ENCODE measurements around the gene ARMH3. TPM values are rescaled to one million over a fixed set of nuclear protein-coding genes. Genes with fewer than 3 reads are reported as not detected.

The ARMH3 gene
- total and polyA plus RNA-seq, 3 donors from 2014 or later, result 20.2 to 23.7 (median 21.6) TPM

DNA sequence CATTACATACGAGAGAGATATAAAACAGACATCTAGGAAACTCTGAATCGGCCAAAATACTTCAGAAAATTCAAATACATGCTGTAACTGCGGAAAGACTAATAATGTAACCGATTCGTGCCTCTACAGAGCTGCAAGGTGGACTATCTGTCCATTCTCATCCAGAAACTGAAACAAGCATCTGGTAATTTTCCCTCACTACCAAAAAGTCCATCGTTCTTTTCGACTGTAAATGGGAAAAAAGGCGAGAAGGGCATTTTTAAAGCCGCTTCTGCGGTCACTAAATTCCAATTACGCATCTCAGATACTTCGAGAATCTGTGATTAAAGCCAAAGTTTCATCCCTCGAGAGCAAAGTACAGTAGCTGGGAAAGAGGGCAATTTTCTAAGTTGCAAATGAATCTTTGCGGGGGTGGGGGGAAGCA, 239.0 kb downstream of the ARMH3 start:
- Histone ChIP-seq H3K36me3 (ENCODE audit: low read depth, missing control alignments) (no peaks in the 10 kb centered on the region), H3K27ac (peak overlapping the region; percentile 92 to 98), H3K4me3 (peak overlapping the region; percentile 83 to 97), H3K27me3 (no peaks in the 10 kb centered on the region), H3K9me3 (no peaks in the 10 kb centered on the region), H3K4me1 (peaks cover 21% of the 10 kb centered on the region)
- TF ChIP-seq, protein P1, sequence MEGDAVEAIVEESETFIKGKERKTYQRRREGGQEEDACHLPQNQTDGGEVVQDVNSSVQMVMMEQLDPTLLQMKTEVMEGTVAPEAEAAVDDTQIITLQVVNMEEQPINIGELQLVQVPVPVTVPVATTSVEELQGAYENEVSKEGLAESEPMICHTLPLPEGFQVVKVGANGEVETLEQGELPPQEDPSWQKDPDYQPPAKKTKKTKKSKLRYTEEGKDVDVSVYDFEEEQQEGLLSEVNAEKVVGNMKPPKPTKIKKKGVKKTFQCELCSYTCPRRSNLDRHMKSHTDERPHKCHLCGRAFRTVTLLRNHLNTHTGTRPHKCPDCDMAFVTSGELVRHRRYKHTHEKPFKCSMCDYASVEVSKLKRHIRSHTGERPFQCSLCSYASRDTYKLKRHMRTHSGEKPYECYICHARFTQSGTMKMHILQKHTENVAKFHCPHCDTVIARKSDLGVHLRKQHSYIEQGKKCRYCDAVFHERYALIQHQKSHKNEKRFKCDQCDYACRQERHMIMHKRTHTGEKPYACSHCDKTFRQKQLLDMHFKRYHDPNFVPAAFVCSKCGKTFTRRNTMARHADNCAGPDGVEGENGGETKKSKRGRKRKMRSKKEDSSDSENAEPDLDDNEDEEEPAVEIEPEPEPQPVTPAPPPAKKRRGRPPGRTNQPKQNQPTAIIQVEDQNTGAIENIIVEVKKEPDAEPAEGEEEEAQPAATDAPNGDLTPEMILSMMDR (IDR thresholded peaks at IDR 0.05), result no peak
- TF ChIP-seq POLR2A (IDR thresholded peaks at IDR 0.05), result no peak
- intact Hi-C loops (cut with DNase I; ENCODE audit: low total_unique reads), result no loop called here
- DNase-seq, result no peak
- WGBS, 2 donors, result 0% methylated on average over 14 of the region's 14 CpGs

DNA sequence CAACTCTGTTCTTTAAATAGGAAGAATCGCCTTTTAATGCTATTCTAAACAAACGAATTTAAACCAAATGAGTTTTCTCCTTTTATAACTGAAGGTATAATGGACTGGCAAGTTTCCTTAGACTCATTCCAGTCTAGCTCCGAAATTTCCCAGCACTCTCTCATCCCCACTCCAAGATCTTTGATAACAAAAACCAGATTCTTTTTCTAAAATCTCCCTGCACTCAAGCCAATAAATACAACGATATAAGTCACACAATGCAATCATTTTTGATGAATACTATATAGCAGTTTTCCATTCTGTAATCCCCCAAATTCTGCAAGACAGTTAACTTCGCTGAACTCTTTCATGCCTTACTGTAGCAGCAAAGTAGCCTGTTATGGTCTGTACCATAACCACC, 239.6 kb downstream of the ARMH3 start:
- Histone ChIP-seq H3K36me3 (ENCODE audit: low read depth, missing control alignments) (no peaks in the 10 kb centered on the region), H3K4me3 (peak overlapping the region; percentile 83 to 97), H3K4me1 (peaks cover 21% of the 10 kb centered on the region), H3K27ac (peak overlapping the region in 1 of 2 donors; percentile 4), H3K27me3 (no peaks in the 10 kb centered on the region), H3K9me3 (no peaks in the 10 kb centered on the region)
- TF ChIP-seq, protein P1 (IDR thresholded peaks at IDR 0.05), result no peak
- TF ChIP-seq POLR2A (IDR thresholded peaks at IDR 0.05), result no peak
- intact Hi-C loops (cut with DNase I; ENCODE audit: low total_unique reads), result no loop called here
- DNase-seq, result no peak
- 3% methylated on average over 5 of the region's 5 CpGs for WGBS, 2 donors

DNA sequence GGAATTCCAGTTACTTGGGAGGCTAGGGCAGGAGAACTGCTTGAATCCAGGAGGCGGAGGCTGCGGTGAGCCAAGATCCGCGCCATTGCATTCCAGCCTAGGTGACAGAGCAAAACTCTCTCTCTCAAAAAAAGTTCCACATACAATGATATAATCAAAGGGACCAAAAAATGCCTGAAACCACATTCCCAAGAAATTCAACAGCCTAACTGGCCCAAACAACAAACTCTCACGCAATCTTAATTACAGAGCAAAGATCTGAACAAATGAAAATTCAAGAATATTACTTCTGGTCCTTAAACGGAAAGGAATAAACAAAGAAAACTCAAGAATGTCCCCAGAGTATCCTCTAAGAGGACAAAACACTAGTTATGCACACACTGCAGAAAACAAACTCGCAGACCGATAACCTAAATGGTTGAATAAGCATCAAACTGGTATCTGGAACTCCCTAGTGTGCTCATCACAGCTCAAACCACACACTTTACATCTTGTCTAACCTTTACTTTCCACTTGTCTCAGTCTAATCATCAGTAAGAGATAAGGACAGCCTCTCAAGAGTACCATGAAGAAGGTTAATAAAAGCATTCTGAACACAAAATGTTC, 241.4 kb downstream of the ARMH3 start:
- WGBS, 2 donors, result 17 to 36% methylated on average over 8 of the region's 8 CpGs

DNA sequence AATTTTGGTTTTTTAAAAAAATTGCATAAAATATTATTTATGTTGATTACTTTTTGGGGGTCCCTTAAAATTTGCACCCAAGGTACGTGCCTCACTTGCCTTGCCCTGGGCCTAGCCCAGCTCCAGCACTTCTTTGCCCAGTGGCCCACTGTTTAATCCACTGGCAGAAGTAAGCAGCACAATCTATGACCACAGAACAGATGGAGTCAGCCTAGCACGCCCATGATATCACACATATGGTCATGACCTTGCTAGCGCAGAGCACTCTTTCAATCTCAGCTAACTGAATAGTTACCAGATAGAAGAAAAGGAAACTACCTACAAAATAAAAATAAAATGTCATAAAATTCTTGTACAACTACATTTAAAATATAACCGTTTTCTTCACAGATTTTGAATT, 243.4 kb downstream of the ARMH3 start:
- TF ChIP-seq, protein P1 (IDR thresholded peaks at IDR 0.05), result no peak
- no peak for TF ChIP-seq POLR2A (IDR thresholded peaks at IDR 0.05)
- no peaks in the 10 kb centered on the region for H3K36me3 ChIP-seq (ENCODE audit: low read depth, missing control alignments)
- WGBS, 2 donors, result 61 to 71% methylated on average over 4 of the region's 4 CpGs

More for the DNA sequence above, 241.4 kb downstream of the ARMH3 start:
- no peak for TF ChIP-seq POLR2A (IDR thresholded peaks at IDR 0.05)
- TF ChIP-seq, protein P1 (IDR thresholded peaks at IDR 0.05), result no peak
- Histone ChIP-seq H3K4me1 (peaks cover 21% of the 10 kb centered on the region), H3K9me3 (no peaks in the 10 kb centered on the region), H3K27ac (peak overlapping the region in 1 of 2 donors; percentile 19), H3K27me3 (no peaks in the 10 kb centered on the region), H3K36me3 (ENCODE audit: low read depth, missing control alignments) (no peaks in the 10 kb centered on the region), H3K4me3 (peak overlapping the region; percentile 83 to 97)
- intact Hi-C loops (cut with DNase I; ENCODE audit: low total_unique reads), result no loop called here
- no peak for DNase-seq

DNA sequence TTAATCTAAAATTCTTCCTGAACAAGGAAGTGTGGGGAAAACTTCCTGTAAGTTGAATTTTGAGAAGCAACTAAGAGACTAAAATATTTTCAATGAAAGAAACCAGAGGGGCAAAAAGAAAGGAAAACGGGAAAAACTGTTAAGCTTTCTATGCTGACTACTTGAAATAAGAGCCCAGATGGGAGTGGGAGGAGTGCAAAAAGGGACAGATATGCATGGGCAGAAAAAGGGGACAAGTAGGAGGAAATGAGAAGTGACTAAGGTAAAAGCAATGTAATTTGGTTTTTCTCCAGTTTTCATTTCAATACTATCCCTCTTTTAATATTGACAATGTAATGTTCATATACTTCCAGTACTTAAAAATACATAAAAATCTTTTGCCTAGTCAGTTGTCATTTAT, 248.8 kb downstream of the ARMH3 start:
- TF ChIP-seq, protein P1 (IDR thresholded peaks at IDR 0.05), result no peak
- no peak for TF ChIP-seq POLR2A (IDR thresholded peaks at IDR 0.05)
- no peak for DNase-seq
- Histone ChIP-seq H3K4me1 (no peaks in the 10 kb centered on the region), H3K27ac (no peak overlapping the region), H3K36me3 (ENCODE audit: low read depth, missing control alignments) (no peaks in the 10 kb centered on the region), H3K27me3 (no peaks in the 10 kb centered on the region), H3K4me3 (no peak overlapping the region), H3K9me3 (no peaks in the 10 kb centered on the region)
- intact Hi-C loops (cut with DNase I; ENCODE audit: low total_unique reads), result no loop called here
- 65 to 95% methylated on average over 1 of the region's 1 CpG for WGBS, 2 donors

More for the DNA sequence above, 243.4 kb downstream of the ARMH3 start:
- no peak for DNase-seq
- no peaks in the 10 kb centered on the region for H3K9me3 ChIP-seq
- intact Hi-C loops (cut with DNase I; ENCODE audit: low total_unique reads), result no loop called here
- H3K27ac ChIP-seq, result no peak overlapping the region
- no peak overlapping the region for H3K4me3 ChIP-seq
- peaks cover 15% of the 10 kb centered on the region for H3K4me1 ChIP-seq
- no peaks in the 10 kb centered on the region for H3K27me3 ChIP-seq

Data from testis (tissue), 3 donors.